ELR (cell line): Measurements from ENCODE around the gene C1QL3.

Experiments
- DNase-seq: peaks from one replicate; pipeline ENCODE4 v3.0.0-alpha.2; 2015; ENCODE audit warnings: low read depth

The C1QL3 gene

GRCh38 chr10:16493884-16494536, 27.7 kb downstream of the C1QL3 start:
- DNase-seq: no peak

GRCh38 chr10:16491933-16492332, 29.7 kb downstream of the C1QL3 start:
- DNase-seq: no peak

- DNase-seq: no peak
Observed at GRCh38 chr10:16490511-16490910, 31.2 kb downstream of the C1QL3 start.

- DNase-seq: no peak
Observed at GRCh38 chr10:16483241-16483917, 38.3 kb downstream of the C1QL3 start.

GRCh38 chr10:16481052-16481728, 40.5 kb downstream of the C1QL3 start:
- DNase-seq: no peak

GRCh38 chr10:16478801-16479200, 42.9 kb downstream of the C1QL3 start:
- peak; percentile 3 for DNase-seq

GRCh38 chr10:16477757-16478156, 43.9 kb downstream of the C1QL3 start:
- no peak for DNase-seq

GRCh38 chr10:16472828-16473227, 48.9 kb downstream of the C1QL3 start:
- no peak for DNase-seq

GRCh38 chr10:16470747-16471146, 50.9 kb downstream of the C1QL3 start:
- DNase-seq: no peak

GRCh38 chr10:16466001-16466400, 55.7 kb downstream of the C1QL3 start:
- no peak for DNase-seq
